HCT116 (cell line): ENCODE data around the gene LAYN. TPM values are rescaled to one million over a fixed set of nuclear protein-coding genes. Genes with fewer than 3 reads are reported as not detected.

ENCODE experiments used
- ATAC-seq: fragments of 200-7000 bp; cut with Tn5 transposase; 2 replicates; pipeline ENCODE4 v1.9.1; 2020; ENCODE audit warnings: mild to moderate bottlenecking, moderate library complexity
- BruUV-seq: library from RNA; stranded (reverse); fragments of 400-500 nt; replicated peaks from 2 replicates; lab custom pipeline; 2021; lab: Mats Ljungman, UMichigan
- CTCF ChIA-PET: fragments of 300-600 bp; sonication (Branson Sonifier 250); formaldehyde crosslinking; loops from one replicate; lab custom pipeline; 2021; ENCODE audit warnings: antibody characterized with exemption; lab: Charles Lee
- POLR2A ChIA-PET: fragments of 300-600, 350-600 bp; sonication (Branson Sonifier 250); formaldehyde crosslinking; loops from one replicate; lab custom pipeline; 2021; ENCODE audit warnings: antibody characterized with exemption; lab: Charles Lee
- RAD21 ChIA-PET, 2 experiments: fragments of 300-600 bp; sonication (Branson Sonifier 250); formaldehyde crosslinking; loops; one replicate each; lab custom pipeline; 2023; ENCODE audit warnings: low total read pairs in 2 of 2; ENCODE audit not compliant: uncharacterized antibody in 2 of 2, unreplicated experiment in 2 of 2, low non-redundant PET in 1 of 2; lab: Charles Lee
- DNase-seq: peaks from one replicate; pipeline ENCODE4 v3.0.0-alpha.2; 2010; ENCODE audit warnings: low read depth, low spot score
- H2AFZ ChIP-seq: fragments of 200-600 bp; shearing (Covaris generic), sonication (generic); 2 replicates; pipeline ENCODE4 v1.6.1; 2017; ENCODE audit warnings: low read depth, mixed run types, mixed read lengths, antibody characterized with exemption, low read length; ENCODE audit not compliant: poor library complexity, severe bottlenecking
- H3K27ac ChIP-seq: 2 replicates; pipeline ENCODE4 v1.5.1; 2012; ENCODE audit warnings: low read depth, low read length
- H3K27me3 ChIP-seq: fragments of 200-600 bp; sonication (generic); 2 replicates; pipeline ENCODE4 v1.6.1; 2016; ENCODE audit warnings: mixed run types, low read length, mixed read lengths; ENCODE audit not compliant: insufficient read depth
- H3K36me3 ChIP-seq, 2 experiments: fragments of 200-500 bp in 1 of 2; fragments of 200-600 bp in 1 of 2; sonication (Bioruptor generic) in 1 of 2; sonication (generic) in 1 of 2; 2 replicates each; pipeline versions ENCODE4 v1.5.1 to v1.6.1; 2014 to 2016; ENCODE audit warnings: low read length in 2 of 2, inconsistent platforms in 1 of 2, mixed read lengths in 1 of 2, mixed run types in 1 of 2; ENCODE audit not compliant: insufficient read depth in 2 of 2, control insufficient read depth in 1 of 2
- H3K4me1 ChIP-seq, 2 experiments: fragments of 200-600 bp in 1 of 2; sonication (generic) in 1 of 2; 2 replicates each; pipeline versions ENCODE4 v1.5.1 to v1.6.1; 2012 to 2017; ENCODE audit warnings: low read length in 2 of 2, inconsistent platforms in 1 of 2, mild to moderate bottlenecking in 1 of 2, mixed read lengths in 1 of 2, mixed run types in 1 of 2, moderate library complexity in 1 of 2; ENCODE audit not compliant: insufficient read depth in 2 of 2, control insufficient read depth in 1 of 2
- H3K4me2 ChIP-seq: fragments of 200-600 bp; sonication (generic); 2 replicates; pipeline ENCODE4 v1.6.1; 2017; ENCODE audit warnings: mixed run types, low read length, mixed read lengths
- H3K4me3 ChIP-seq, 2 experiments: fragments of 200-600 bp in 1 of 2; sonication (generic) in 1 of 2; replicated peaks in 1 of 2; 2 replicates each; pipeline ENCODE4 v1.5.1; 2011 to 2016; ENCODE audit warnings: low read length in 2 of 2, control low read depth in 1 of 2, low read depth in 1 of 2, mild to moderate bottlenecking in 1 of 2, mixed read lengths in 1 of 2, mixed run types in 1 of 2
- H3K79me2 ChIP-seq: fragments of 200-600 bp; sonication (generic); 2 replicates; pipeline ENCODE4 v1.6.1; 2017; ENCODE audit warnings: mild to moderate bottlenecking, mixed run types, low read length, moderate library complexity, mixed read lengths; ENCODE audit not compliant: insufficient read depth
- H3K9ac ChIP-seq: fragments of 200-600 bp; sonication (generic); 2 replicates; pipeline ENCODE4 v1.6.1; 2016; ENCODE audit warnings: low read length, mixed read lengths
- H3K9me2 ChIP-seq: fragments of 200-600 bp; sonication (generic), shearing (Covaris generic); 2 replicates; pipeline ENCODE4 v1.6.1; 2017; ENCODE audit warnings: mixed run types, mild to moderate bottlenecking, moderate library complexity; ENCODE audit not compliant: insufficient read depth
- H3K9me3 ChIP-seq, 2 experiments: fragments of 200-500 bp in 1 of 2; fragments of 200-600 bp in 1 of 2; sonication (Bioruptor generic) in 1 of 2; sonication (generic) in 1 of 2; 2 replicates each; pipeline ENCODE4 v1.6.1; 2014 to 2017; ENCODE audit warnings: low read length in 2 of 2, mixed read lengths in 2 of 2, inconsistent platforms in 1 of 2, low read depth in 1 of 2, mild to moderate bottlenecking in 1 of 2, mixed run types in 1 of 2, moderate library complexity in 1 of 2; ENCODE audit not compliant: control insufficient read depth in 1 of 2, insufficient read depth in 1 of 2
- H4K20me1 ChIP-seq: fragments of 200-600 bp; sonication (generic), shearing (Covaris generic); 2 replicates; pipeline ENCODE4 v1.6.1; 2017; ENCODE audit warnings: mixed run types, mild to moderate bottlenecking, moderate library complexity; ENCODE audit not compliant: insufficient read depth
- CEBPB ChIP-seq: IDR thresholded peaks from 2 replicates; pipeline ENCODE4 v1.6.1; 2012; ENCODE audit warnings: low read depth
- EGR1 ChIP-seq: IDR thresholded peaks from 2 replicates; pipeline ENCODE4 v1.6.1; 2012; ENCODE audit warnings: low read depth
- ELF1 ChIP-seq: IDR thresholded peaks from 2 replicates; pipeline ENCODE4 v1.6.1; 2012; ENCODE audit warnings: low read depth, borderline replicate concordance
- EZH2phosphoT487 ChIP-seq: fragments of 200-600 bp; IDR thresholded peaks from 2 replicates; pipeline ENCODE4 v1.6.1; 2018; ENCODE audit warnings: antibody characterized with exemption, borderline replicate concordance
- JUND ChIP-seq: IDR thresholded peaks from 2 replicates; pipeline ENCODE4 v1.6.1; 2012
- MAX ChIP-seq: IDR thresholded peaks from 2 replicates; pipeline ENCODE4 v1.6.1; 2012
- POLR2A ChIP-seq: IDR thresholded peaks from 2 replicates; pipeline ENCODE4 v1.7.0; 2011; ENCODE audit warnings: borderline replicate concordance; ENCODE audit not compliant: insufficient read depth, insufficient read length; ENCODE audit errors: extremely low read depth
- POLR2AphosphoS5 ChIP-seq: IDR thresholded peaks from 2 replicates; pipeline ENCODE4 v1.6.1; 2011; ENCODE audit warnings: mild to moderate bottlenecking, low read depth, low read length, moderate library complexity
- RAD21 ChIP-seq: IDR thresholded peaks from 2 replicates; pipeline ENCODE4 v1.6.1; 2012; ENCODE audit warnings: low read depth, mild to moderate bottlenecking
- REST ChIP-seq: IDR thresholded peaks from 2 replicates; pipeline ENCODE4 v1.6.1; 2012; ENCODE audit warnings: low read depth
- SIN3A ChIP-seq: IDR thresholded peaks from 2 replicates; pipeline ENCODE4 v1.6.1; 2012; ENCODE audit warnings: low read depth
- SP1 ChIP-seq: IDR thresholded peaks from 2 replicates; pipeline ENCODE4 v1.6.1; 2012; ENCODE audit warnings: low read depth
- YY1 ChIP-seq: IDR thresholded peaks from 2 replicates; pipeline ENCODE4 v1.6.1; 2011; ENCODE audit warnings: low read length, low read depth, moderate library complexity, mild to moderate bottlenecking; ENCODE audit not compliant: insufficient replicate concordance; ENCODE audit errors: extremely low read depth
- ZFX ChIP-seq: fragments of 450-650 bp; IDR thresholded peaks from 2 replicates; pipeline ENCODE4 v1.6.1; 2017
- intact Hi-C: fragments of 100-400 bp; cut with micrococcal nuclease; formaldehyde crosslinking; loops from 2 replicates; pipeline ENCODE4 v1.10.0; 2022
- total RNA-seq: library from RNA; stranded (reverse); gene quantifications from one replicate; pipeline ENCODE4 v1.2.1, GENCODE V29; 2021; ENCODE audit not compliant: unreplicated experiment

The LAYN gene
- total RNA-seq, 1 experiment from 2014 or later = not detected

GRCh38 chr11:111522426-111522825, 18.1 kb upstream of the LAYN start:
- no peak for DNase-seq
- Histone ChIP-seq H4K20me1 (no peaks in the 10 kb centered on the region), H2AFZ (no peak overlapping the region), H3K4me2 (no peak overlapping the region), H3K4me3 (no peak overlapping the region), H3K27ac (no peak overlapping the region), H3K4me1 (peaks cover 0 to 11% of the 10 kb centered on the region in 2 experiments; a peak in 1 of 4 replicates), H3K9ac (no peak overlapping the region), H3K9me3 (no peaks in the 10 kb centered on the region), H3K27me3 (no peaks in the 10 kb centered on the region), H3K9me2 (no peaks in the 10 kb centered on the region), H3K36me3 (no peaks in the 10 kb centered on the region), H3K79me2 (no peaks in the 10 kb centered on the region)
- ChIA-PET POLR2A (no interaction called here), CTCF (no interaction called here), RAD21 (interaction anchor here in 1 of 2 experiments (0.7 kb wide), 1 partner anchor 85 kb away, joined by 5 read pairs; no protein-coding TSS in a partner anchor)
- BruUV-seq = no TSS peak
- ATAC-seq = no peak
- TF ChIP-seq ELF1 = no peak
- no peak for TF ChIP-seq EGR1
- no peak for TF ChIP-seq POLR2A
- no peak for TF ChIP-seq CEBPB
- no peak for TF ChIP-seq RAD21
- TF ChIP-seq POLR2AphosphoS5 = no peak
- no peak for TF ChIP-seq ZFX
- no peak for TF ChIP-seq REST
- TF ChIP-seq SP1 = no peak
- TF ChIP-seq EZH2phosphoT487 = no peak
- no peak for TF ChIP-seq MAX
- no peak for TF ChIP-seq YY1
- no peak for TF ChIP-seq JUND
- no peak for TF ChIP-seq SIN3A
- intact Hi-C loops = no loop called here
